Suppressor macrophage (primary cell): ENCODE data around the gene CFAP97D1.

Experiments used
- DNase-seq, 4 experiments: peaks; one replicate each; pipeline ENCODE4 v3.0.0-alpha.2; 2020 to 2022

Gene CFAP97D1

GRCh38 chr17:43829738-43830137, 49.5 kb downstream of the CFAP97D1 start:
- no peak for DNase-seq

- peak in 3 of 4 experiments; percentile 21 to 38 (median 29) for DNase-seq
Measured at GRCh38 chr17:43830510-43831140, 50.4 kb downstream of the CFAP97D1 start.

GRCh38 chr17:43831633-43832032, 51.4 kb downstream of the CFAP97D1 start:
- DNase-seq = no peak

GRCh38 chr17:43832168-43832975, 52.1 kb downstream of the CFAP97D1 start:
- DNase-seq = peak in 3 of 4 experiments; percentile 7 to 58 (median 47)

- peak; percentile 41 to 79 (median 58) for DNase-seq
Measured at GRCh38 chr17:43832976-43833829, 53.0 kb downstream of the CFAP97D1 start, which contains the start of gene MPP3. MPP3 (minus strand) TSS chr17:43833146; CDS start chr17:43831906, 1,240 bp downstream.

- DNase-seq = no peak
Measured at GRCh38 chr17:43834106-43834505, 53.9 kb downstream of the CFAP97D1 start.
